Stimulated activated CD4-positive, alpha-beta T cell treated with anti-CD3 and anti-CD28 coated beads, Interleukin-15, amount 100 ng/mL, for 1 hour (primary cell): ENCODE results near the gene LRP3.
A peak's percentile ranks its signal among the peaks of the same experiment; 100 is the strongest.
"Not testable (repeated sequence)": the region's sequence is repeated elsewhere in the genome, so short reads cannot be mapped to it uniquely, and the experiment has no call there.

ENCODE experiments used
- DNase-seq, 2 donors: peaks; one replicate each; pipeline ENCODE4 v3.0.0-alpha.2; 2020; ENCODE audit warnings: low read depth in 1 of 2, low spot score in 1 of 2

LRP3 gene

GRCh38 chr19:33175886-33176669 lies 18.1 kb upstream of the LRP3 start:
- peak in 1 of 2 donors; percentile 17 for DNase-seq

GRCh38 chr19:33176670-33177416 lies 17.3 kb upstream of the LRP3 start:
- peak; percentile 94 to 97 for DNase-seq

GRCh38 chr19:33177417-33177979 lies 16.6 kb upstream of the LRP3 start:
- DNase-seq = peak in 1 of 2 donors; percentile 69

- DNase-seq = no peak
Observed at GRCh38 chr19:33186431-33187182, 7.5 kb upstream of the LRP3 start.

GRCh38 chr19:33187183-33187540 lies 7.0 kb upstream of the LRP3 start:
- DNase-seq = no peak

- no peak for DNase-seq
Observed at GRCh38 chr19:33189453-33189852, 4.7 kb upstream of the LRP3 start.

GRCh38 chr19:33191092-33191491 lies 3.0 kb upstream of the LRP3 start:
- DNase-seq = not testable (repeated sequence)

- no peak for DNase-seq
Observed at GRCh38 chr19:33191501-33191900, 2.6 kb upstream of the LRP3 start.

GRCh38 chr19:33192010-33192409 lies 2.1 kb upstream of the LRP3 start:
- no peak for DNase-seq

- DNase-seq = no peak
Observed at GRCh38 chr19:33193269-33193864, 763 bp upstream of the LRP3 start.

- DNase-seq = no peak
Observed at GRCh38 chr19:33194532-33194885, 379 bp downstream of the LRP3 start.

- DNase-seq = no peak
Observed at GRCh38 chr19:33194886-33195644, 935 bp downstream of the LRP3 start.

GRCh38 chr19:33195645-33196347 lies 1.7 kb downstream of the LRP3 start:
- DNase-seq = no peak

GRCh38 chr19:33196446-33197193 lies 2.5 kb downstream of the LRP3 start:
- DNase-seq = no peak

- no peak for DNase-seq
Observed at GRCh38 chr19:33197591-33198000, 3.5 kb downstream of the LRP3 start.

- no peak for DNase-seq
Observed at GRCh38 chr19:33198169-33198568, 4.0 kb downstream of the LRP3 start.

- no peak for DNase-seq
Observed at GRCh38 chr19:33199441-33200265, 5.5 kb downstream of the LRP3 start.

- DNase-seq = no peak
Observed at GRCh38 chr19:33201473-33201872, 7.3 kb downstream of the LRP3 start.
